ENCODE data around the gene BABAM2.

BABAM2 gene

GRCh38 chr2:28359222-28360057 lies 468.9 kb downstream of the BABAM2 start:
- H3K4me3 ChIP-seq (ENCODE audit: low read length): no peak overlapping the region
- no peak for TF ChIP-seq ZNF274 (IDR thresholded peaks at IDR 0.05; ENCODE audit: low read depth, low read length)

GRCh38 chr2:28360058-28360717 lies 469.7 kb downstream of the BABAM2 start:
- H3K4me3 ChIP-seq (ENCODE audit: low read length): no peak overlapping the region
- TF ChIP-seq ZNF274 (IDR thresholded peaks at IDR 0.05; ENCODE audit: low read depth, low read length): no peak

GRCh38 chr2:28360718-28361293 lies 470.3 kb downstream of the BABAM2 start:
- TF ChIP-seq ZNF274 (IDR thresholded peaks at IDR 0.05; ENCODE audit: low read depth, low read length): no peak
- H3K4me3 ChIP-seq (ENCODE audit: low read length): no peak overlapping the region

GRCh38 chr2:28361991-28362710 lies 471.6 kb downstream of the BABAM2 start:
- no peak for TF ChIP-seq ZNF274 (IDR thresholded peaks at IDR 0.05; ENCODE audit: low read depth, low read length)
- H3K4me3 ChIP-seq (ENCODE audit: low read length): no peak overlapping the region

- TF ChIP-seq ZNF274 (IDR thresholded peaks at IDR 0.05; ENCODE audit: low read depth, low read length): no peak
- no peak overlapping the region for H3K4me3 ChIP-seq (ENCODE audit: low read length)
These were observed 472.5 kb downstream of the BABAM2 start for GRCh38 chr2:28362991-28363521.

- H3K4me3 ChIP-seq (ENCODE audit: low read length): no peak overlapping the region
- no peak for TF ChIP-seq ZNF274 (IDR thresholded peaks at IDR 0.05; ENCODE audit: low read depth, low read length)
These were observed 473.3 kb downstream of the BABAM2 start for GRCh38 chr2:28363686-28364280.

GRCh38 chr2:28364610-28365009 lies 474.1 kb downstream of the BABAM2 start:
- H3K4me3 ChIP-seq (ENCODE audit: low read length): no peak overlapping the region
- TF ChIP-seq ZNF274 (IDR thresholded peaks at IDR 0.05; ENCODE audit: low read depth, low read length): no peak

- no peak for TF ChIP-seq ZNF274 (IDR thresholded peaks at IDR 0.05; ENCODE audit: low read depth, low read length)
- H3K4me3 ChIP-seq (ENCODE audit: low read length): no peak overlapping the region
These were observed 474.6 kb downstream of the BABAM2 start for GRCh38 chr2:28365158-28365557.

- no peak for TF ChIP-seq ZNF274 (IDR thresholded peaks at IDR 0.05; ENCODE audit: low read depth, low read length)
- no peak overlapping the region for H3K4me3 ChIP-seq (ENCODE audit: low read length)
These were observed 475.6 kb downstream of the BABAM2 start for GRCh38 chr2:28366149-28366495.

GRCh38 chr2:28366496-28367282 lies 476.2 kb downstream of the BABAM2 start:
- no peak overlapping the region for H3K4me3 ChIP-seq (ENCODE audit: low read length)
- no peak for TF ChIP-seq ZNF274 (IDR thresholded peaks at IDR 0.05; ENCODE audit: low read depth, low read length)

GRCh38 chr2:28367667-28368356 lies 477.3 kb downstream of the BABAM2 start:
- no peak overlapping the region for H3K4me3 ChIP-seq (ENCODE audit: low read length)
- TF ChIP-seq ZNF274 (IDR thresholded peaks at IDR 0.05; ENCODE audit: low read depth, low read length): no peak

GRCh38 chr2:28368357-28368798 lies 477.8 kb downstream of the BABAM2 start:
- TF ChIP-seq ZNF274 (IDR thresholded peaks at IDR 0.05; ENCODE audit: low read depth, low read length): no peak
- H3K4me3 ChIP-seq (ENCODE audit: low read length): no peak overlapping the region
